B cell (primary cell): ENCODE results near the gene RAB26. TPM values are rescaled to one million over a fixed set of nuclear protein-coding genes. Genes with fewer than 3 reads are reported as not detected.

Source experiments
- ATAC-seq: fragments of 200-7000 bp; cut with Tn5 transposase; one replicate; pipeline ENCODE4 v1.10.0; 2021; ENCODE audit warnings: low read depth, mild to moderate bottlenecking, moderate number of reproducible peaks, moderate library complexity
- CTCF ChIA-PET: fragments of 350-600 bp; sonication (Branson Sonifier 250); formaldehyde crosslinking; loops from one replicate; lab custom pipeline; 2021; ENCODE audit warnings: antibody characterized with exemption, inconsistent platforms; lab: Charles Lee
- POLR2A ChIA-PET: fragments of 350-600 bp; sonication (Branson Sonifier 250); formaldehyde crosslinking; loops from one replicate; lab custom pipeline; 2021; ENCODE audit warnings: antibody characterized with exemption; lab: Charles Lee
- DNase-seq: peaks from one replicate; pipeline ENCODE4 v3.0.0; 2013
- H2AFZ ChIP-seq: 2 replicates; pipeline ENCODE4 v1.6.1; 2012; ENCODE audit warnings: mild to moderate bottlenecking, low read depth, low read length; ENCODE audit not compliant: insufficient read depth, poor library complexity, severe bottlenecking
- H3K27ac ChIP-seq, 2 donors: 1 replicate in 1 of 2; 2 replicates in 1 of 2; pipeline ENCODE4 v1.5.1; 2012 to 2013; ENCODE audit warnings: low read length in 2 of 2, mild to moderate bottlenecking in 2 of 2, moderate library complexity in 1 of 2
- H3K27me3 ChIP-seq, 4 experiments: fragments of 200-600 bp in 1 of 4; sonication (generic) in 1 of 4; replicated peaks in 1 of 4; 1 replicate in 2 of 4; 2 replicates in 2 of 4; pipeline versions ENCODE4 v1.6.1 to v1.7.0; 2013 to 2016; ENCODE audit warnings: low read length in 3 of 4, mild to moderate bottlenecking in 2 of 4, mixed read lengths in 1 of 4, moderate library complexity in 1 of 4; ENCODE audit not compliant: insufficient read depth in 4 of 4, control insufficient read depth in 3 of 4; ENCODE audit errors: control extremely low read depth in 1 of 4
- H3K36me3 ChIP-seq, 2 experiments: replicated peaks in 1 of 2; 1 replicate in 1 of 2; 2 replicates in 1 of 2; pipeline versions ENCODE4 v1.6.1 to v1.7.1; 2013; ENCODE audit warnings: low read length in 1 of 2; ENCODE audit not compliant: insufficient read depth in 2 of 2, control insufficient read depth in 1 of 2; ENCODE audit errors: control extremely low read depth in 1 of 2, extremely low read depth in 1 of 2
- H3K4me1 ChIP-seq, 2 donors: fragments of 200-600 bp in 1 of 2; sonication (generic) in 1 of 2; 1 replicate in 1 of 2; 2 replicates in 1 of 2; pipeline versions ENCODE4 v1.5.1 to v1.6.1; 2013 to 2017; ENCODE audit warnings: low read length in 2 of 2; ENCODE audit not compliant: control insufficient read depth in 2 of 2, insufficient read depth in 2 of 2
- H3K4me2 ChIP-seq: replicated peaks from 2 replicates; pipeline ENCODE3; 2012; ENCODE audit warnings: mild to moderate bottlenecking, low read depth, low read length; ENCODE audit not compliant: poor library complexity, severe bottlenecking
- H3K4me3 ChIP-seq, 5 experiments: fragments of 200-600 bp in 1 of 5; sonication (generic) in 1 of 5; 1 replicate in 3 of 5; 2 replicates in 2 of 5; pipeline versions ENCODE4 v1.5.1 to v1.7.0; 2011 to 2016; ENCODE audit warnings: low read length in 4 of 5, mild to moderate bottlenecking in 4 of 5, low read depth in 2 of 5, control low read depth in 1 of 5, moderate library complexity in 1 of 5; ENCODE audit not compliant: insufficient read depth in 1 of 5; ENCODE audit errors: control extremely low read depth in 1 of 5, extremely low read depth in 1 of 5
- H3K79me2 ChIP-seq: fragments of 200-600 bp; sonication (generic); one replicate; pipeline ENCODE4 v1.6.0; 2016; ENCODE audit warnings: low read length; ENCODE audit not compliant: control insufficient read depth, insufficient read depth
- H3K9ac ChIP-seq: fragments of 200-600 bp; sonication (generic); 2 replicates; pipeline ENCODE4 v1.6.1; 2017; ENCODE audit warnings: mild to moderate bottlenecking, low read length, moderate library complexity
- H3K9me3 ChIP-seq, 3 donors: one replicate each; pipeline versions ENCODE4 v1.6.1 to v1.7.1; 2013; ENCODE audit warnings: low read length in 2 of 3; ENCODE audit not compliant: control insufficient read depth in 2 of 3, insufficient read depth in 1 of 3; ENCODE audit errors: control extremely low read depth in 1 of 3
- H4K20me1 ChIP-seq: 2 replicates; pipeline ENCODE4 v1.6.0; 2012; ENCODE audit warnings: mild to moderate bottlenecking, low read length; ENCODE audit not compliant: insufficient read depth, control insufficient read depth, poor library complexity, severe bottlenecking
- H3K27ac Mint-ChIP-seq: one replicate; pipeline ENCODE4 v1.8.0; 2021; ENCODE audit warnings: mixed read lengths
- H3K27me3 Mint-ChIP-seq: one replicate; pipeline ENCODE4 v1.8.0; 2021; ENCODE audit warnings: mixed read lengths
- H3K4me1 Mint-ChIP-seq: one replicate; pipeline ENCODE4 v1.8.0; 2021; ENCODE audit warnings: mixed read lengths
- H3K4me3 Mint-ChIP-seq: one replicate; pipeline ENCODE4 v1.8.0; 2021; ENCODE audit warnings: mixed read lengths
- H3K9me3 Mint-ChIP-seq: one replicate; pipeline ENCODE4 v1.8.0; 2022; ENCODE audit warnings: mixed read lengths; ENCODE audit not compliant: insufficient read depth
- CTCF ChIP-seq: fragments of 200-600 bp; IDR thresholded peaks from one replicate; pipeline ENCODE4 v1.8.0; 2022; ENCODE audit warnings: antibody characterized with exemption, mild to moderate bottlenecking
- EZH2 ChIP-seq: IDR thresholded peaks from 2 replicates; pipeline ENCODE4 v1.6.1; 2012; ENCODE audit warnings: borderline replicate concordance, low read depth, mild to moderate bottlenecking, moderate library complexity, low read length; ENCODE audit not compliant: insufficient read depth, poor library complexity, severe bottlenecking
- WGBS: methylation state at CpG from one replicate; pipeline ENCODE4 v1.1.5; 2013; ENCODE audit warnings: missing lambda C conversion rate; ENCODE audit not compliant: insufficient coverage; 5-methylcytosine and 5-hydroxymethylcytosine counted together
- intact Hi-C: fragments of 100-400 bp; cut with micrococcal nuclease; formaldehyde crosslinking; loops from one replicate; pipeline ENCODE4 v1.10.0; 2022
- polyA plus RNA-seq: library from polyadenylated mRNA; depleted of rRNA; stranded (reverse); fragments of >200 nt; gene quantifications from 2 replicates; pipeline ENCODE4 v1.2.3, GENCODE V29; 2012
- total RNA-seq, 2 donors: library from RNA; stranded (reverse); fragments of 120-200 nt in 1 of 2; gene quantifications; 1 replicate in 1 of 2; 2 replicates in 1 of 2; pipeline versions ENCODE4 v1.2.3 to v1.2.4, GENCODE V29; 2013 to 2022

RAB26 gene
- total and polyA plus RNA-seq, 2 donors (not counting 1 experiment from before 2014, with no cell fraction given): 0.62 to 1.2 TPM

DNA sequence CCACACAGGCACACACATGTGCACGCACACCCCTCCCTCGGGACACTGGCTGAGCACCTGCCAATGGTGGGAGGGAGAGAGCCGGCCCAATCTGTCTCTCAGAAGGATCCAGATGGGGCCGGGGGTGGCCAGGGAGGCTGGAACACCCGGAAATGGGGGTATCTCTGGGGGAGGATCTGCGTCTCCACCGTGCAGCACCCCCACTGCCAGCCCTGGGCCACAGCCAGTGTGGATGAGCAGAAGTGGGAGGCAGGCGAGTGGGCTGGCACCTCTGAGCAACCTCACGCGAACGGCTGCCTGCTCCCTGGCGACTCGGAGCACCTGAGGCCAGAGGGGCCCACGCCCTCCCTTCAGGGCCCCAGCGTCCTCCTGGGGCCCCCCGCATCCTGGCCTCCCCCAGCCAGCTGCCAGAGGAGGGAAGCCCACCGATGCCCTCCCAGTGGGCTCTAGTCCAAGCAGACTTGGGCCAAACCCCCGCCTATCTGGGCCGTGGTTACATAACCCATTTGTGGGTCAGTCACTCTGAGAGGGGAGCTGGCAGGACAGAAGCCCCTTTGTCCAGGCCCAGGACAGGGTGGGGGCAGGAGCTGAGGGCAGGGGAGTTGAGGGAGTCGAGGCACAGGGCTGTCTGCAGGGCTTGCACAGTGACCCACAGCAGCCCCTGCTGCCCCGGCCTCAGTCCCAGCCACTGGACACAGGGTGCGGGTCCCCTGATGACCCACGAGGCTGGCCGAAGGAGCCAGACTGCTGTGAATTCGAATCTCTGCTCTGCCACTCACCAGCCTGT lies 42.4 kb downstream of the RAB26 start:
- Histone ChIP-seq H3K4me2 (no peak overlapping the region), H3K9me3 (peaks cover 0 to 6% (median 0%) of the 10 kb centered on the region in 3 donors), H2AFZ (no peak overlapping the region), H3K4me1 (peaks cover 11 to 14% of the 10 kb centered on the region in 2 donors), H3K36me3 (no peaks in the 10 kb centered on the region), H3K27ac (no peak overlapping the region), H3K9ac (no peak overlapping the region), H3K79me2 (no peaks in the 10 kb centered on the region), H3K27me3 (peaks cover 0 to 25% (median 13%) of the 10 kb centered on the region in 4 experiments), H4K20me1 (no peaks in the 10 kb centered on the region), H3K4me3 (no peak overlapping the region)
- H3K27ac Mint-ChIP-seq: no peak overlapping the region
- no peak overlapping the region for H3K4me3 Mint-ChIP-seq
- ChIA-PET POLR2A (no interaction called here), CTCF (no interaction called here)
- no peaks in the 10 kb centered on the region for H3K9me3 Mint-ChIP-seq
- DNase-seq (no peak), ATAC-seq (no peak)
- no peak for TF ChIP-seq CTCF
- TF ChIP-seq EZH2: no peak
- intact Hi-C loops: loop anchor here (10.0 kb wide), 2 partner anchors 154 to 414 kb away; partner anchors contain the start of gene ABCA3
- WGBS: 76% methylated on average over 25 of the region's 25 CpGs
- peaks cover 12% of the 10 kb centered on the region for H3K27me3 Mint-ChIP-seq
- H3K4me1 Mint-ChIP-seq: peaks cover 7% of the 10 kb centered on the region

DNA sequence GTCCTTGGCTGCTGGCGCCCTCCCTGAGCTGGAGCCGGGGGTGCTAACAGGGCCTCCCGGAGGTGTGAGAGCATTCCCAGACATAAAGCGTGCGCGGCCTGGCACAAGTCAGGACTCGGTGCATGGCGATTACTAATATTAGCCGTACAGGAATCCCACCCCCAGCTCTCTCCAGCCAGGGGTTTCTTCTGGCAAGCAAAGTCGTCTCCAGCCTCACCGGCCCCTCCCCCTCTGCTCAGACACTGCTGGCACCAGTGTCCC lies 43.0 kb downstream of the RAB26 start:
- ChIA-PET CTCF (no interaction called here), POLR2A (no interaction called here)
- no peaks in the 10 kb centered on the region for H3K36me3 ChIP-seq
- WGBS: 93% methylated on average over 11 of the region's 11 CpGs
- DNase-seq (no peak), ATAC-seq (no peak)
- no peak overlapping the region for H3K4me3 Mint-ChIP-seq
- H3K4me1 Mint-ChIP-seq: peaks cover 7% of the 10 kb centered on the region
- no peaks in the 10 kb centered on the region for H3K79me2 ChIP-seq
- H3K9me3 ChIP-seq: peaks cover 0 to 6% (median 0%) of the 10 kb centered on the region in 3 donors
- no peaks in the 10 kb centered on the region for H4K20me1 ChIP-seq
- no peak overlapping the region for H3K4me3 ChIP-seq
- H3K4me1 ChIP-seq: peaks cover 12 to 15% of the 10 kb centered on the region in 2 donors
- no peaks in the 10 kb centered on the region for H3K9me3 Mint-ChIP-seq
- H3K4me2 ChIP-seq: no peak overlapping the region
- peaks cover 12% of the 10 kb centered on the region for H3K27me3 Mint-ChIP-seq
- no peak overlapping the region for H3K27ac ChIP-seq
- peaks cover 0 to 27% (median 13%) of the 10 kb centered on the region in 4 experiments for H3K27me3 ChIP-seq
- H2AFZ ChIP-seq: no peak overlapping the region
- H3K27ac Mint-ChIP-seq: no peak overlapping the region
- intact Hi-C loops: loop anchor here (10.0 kb wide), 2 partner anchors 153 to 413 kb away; partner anchors contain the start of gene ABCA3
- TF ChIP-seq CTCF (no peak), EZH2 (no peak)
- H3K9ac ChIP-seq: no peak overlapping the region
